PC-3 (cell line): ENCODE data around the gene SCMH1.

Source experiments
- EZH2 ChIP-seq: fragments of 300-600 bp; sonication (generic); IDR thresholded peaks from one replicate; pipeline ENCODE4 v1.6.1; 2017; ENCODE audit warnings: antibody characterized with exemption, mild to moderate bottlenecking, low read length; ENCODE audit not compliant: unreplicated experiment
- EZH2phosphoT487 ChIP-seq: fragments of 300-600 bp; sonication (generic); IDR thresholded peaks from 2 replicates; pipeline ENCODE4 v1.6.1; 2018; ENCODE audit warnings: mild to moderate bottlenecking, antibody characterized with exemption, low read length, borderline replicate concordance
- TF ChIP-seq, protein P1 (sequence below): fragments of 300-600 bp; sonication (generic); conservative IDR thresholded peaks from 2 replicates; pipeline ENCODE4 v1.5.1; 2017; ENCODE audit warnings: antibody characterized with exemption, low read depth, mild to moderate bottlenecking, low read length

DNA sequence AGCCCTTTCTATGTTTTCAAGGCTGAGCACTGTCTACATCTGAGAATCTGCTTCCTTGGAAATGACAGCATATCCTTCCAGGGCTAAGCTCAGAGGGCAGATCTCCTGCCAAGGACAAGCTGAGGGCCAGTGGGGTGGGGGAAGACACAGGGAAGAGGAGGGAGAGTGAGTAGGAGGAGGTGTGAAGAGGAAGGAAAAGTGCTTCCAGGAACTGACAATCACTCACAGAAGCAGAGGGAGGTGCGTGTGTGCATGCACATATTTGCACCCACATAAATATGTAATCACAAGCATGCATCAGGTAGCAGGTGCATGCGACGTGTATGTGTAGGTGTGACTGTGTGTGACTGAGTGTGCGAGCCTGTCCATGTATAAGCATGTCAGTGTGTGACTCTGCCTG lies 43.7 kb upstream of the SCMH1 start:
- TF ChIP-seq, protein P1, sequence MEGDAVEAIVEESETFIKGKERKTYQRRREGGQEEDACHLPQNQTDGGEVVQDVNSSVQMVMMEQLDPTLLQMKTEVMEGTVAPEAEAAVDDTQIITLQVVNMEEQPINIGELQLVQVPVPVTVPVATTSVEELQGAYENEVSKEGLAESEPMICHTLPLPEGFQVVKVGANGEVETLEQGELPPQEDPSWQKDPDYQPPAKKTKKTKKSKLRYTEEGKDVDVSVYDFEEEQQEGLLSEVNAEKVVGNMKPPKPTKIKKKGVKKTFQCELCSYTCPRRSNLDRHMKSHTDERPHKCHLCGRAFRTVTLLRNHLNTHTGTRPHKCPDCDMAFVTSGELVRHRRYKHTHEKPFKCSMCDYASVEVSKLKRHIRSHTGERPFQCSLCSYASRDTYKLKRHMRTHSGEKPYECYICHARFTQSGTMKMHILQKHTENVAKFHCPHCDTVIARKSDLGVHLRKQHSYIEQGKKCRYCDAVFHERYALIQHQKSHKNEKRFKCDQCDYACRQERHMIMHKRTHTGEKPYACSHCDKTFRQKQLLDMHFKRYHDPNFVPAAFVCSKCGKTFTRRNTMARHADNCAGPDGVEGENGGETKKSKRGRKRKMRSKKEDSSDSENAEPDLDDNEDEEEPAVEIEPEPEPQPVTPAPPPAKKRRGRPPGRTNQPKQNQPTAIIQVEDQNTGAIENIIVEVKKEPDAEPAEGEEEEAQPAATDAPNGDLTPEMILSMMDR, result no peak
- TF ChIP-seq EZH2phosphoT487 (no peak), EZH2 (no peak)
